AG04450 (cell line): ENCODE results near the gene ZFYVE28. TPM values are rescaled to one million over a fixed set of nuclear protein-coding genes. Genes with fewer than 3 reads are reported as not detected.

Experiments used
- CTCF ChIA-PET: fragments of 300-600, 350-600 bp; formaldehyde crosslinking; extraction: SDS; loops from one replicate; lab custom pipeline; 2022; ENCODE audit warnings: antibody characterized with exemption, inconsistent platforms; lab: Charles Lee
- POLR2A ChIA-PET: fragments of 350-600 bp; formaldehyde crosslinking; extraction: SDS; loops from one replicate; lab custom pipeline; 2021; ENCODE audit warnings: antibody characterized with exemption, inconsistent platforms; lab: Yijun Ruan, JAX
- DNase-seq: peaks from one replicate; pipeline ENCODE4 v3.0.0-alpha.2; 2011; ENCODE audit warnings: low read depth, low spot score
- H3K27ac ChIP-seq: one replicate; pipeline ENCODE4 v1.5.1; 2012; ENCODE audit warnings: low read depth, low read length, control low read depth
- H3K27me3 ChIP-seq: one replicate; pipeline ENCODE4 v1.6.0; 2012; ENCODE audit warnings: low read length; ENCODE audit not compliant: control insufficient read depth, insufficient read depth
- H3K4me3 ChIP-seq: 2 replicates; pipeline ENCODE4 v1.5.1; 2011; ENCODE audit warnings: mild to moderate bottlenecking, low read depth, low read length, control low read depth
- H3K9me3 ChIP-seq: 2 replicates; pipeline ENCODE4 v1.5.1; 2012; ENCODE audit warnings: low read length; ENCODE audit not compliant: control insufficient read depth, insufficient read depth
- polyA plus RNA-seq: library from polyadenylated mRNA; depleted of rRNA; stranded (reverse); fragments of >200 nt; gene quantifications from 2 replicates; pipeline ENCODE4 v1.2.3, GENCODE V29; 2011
- TF ChIP-seq, protein P1 (sequence below): IDR thresholded peaks from 2 replicates; pipeline ENCODE4 v1.5.1; 2011; ENCODE audit warnings: low read depth, low read length, control low read depth, inconsistent platforms

The ZFYVE28 gene
- polyA plus RNA-seq, 1 experiment, result 2.2 TPM

DNA sequence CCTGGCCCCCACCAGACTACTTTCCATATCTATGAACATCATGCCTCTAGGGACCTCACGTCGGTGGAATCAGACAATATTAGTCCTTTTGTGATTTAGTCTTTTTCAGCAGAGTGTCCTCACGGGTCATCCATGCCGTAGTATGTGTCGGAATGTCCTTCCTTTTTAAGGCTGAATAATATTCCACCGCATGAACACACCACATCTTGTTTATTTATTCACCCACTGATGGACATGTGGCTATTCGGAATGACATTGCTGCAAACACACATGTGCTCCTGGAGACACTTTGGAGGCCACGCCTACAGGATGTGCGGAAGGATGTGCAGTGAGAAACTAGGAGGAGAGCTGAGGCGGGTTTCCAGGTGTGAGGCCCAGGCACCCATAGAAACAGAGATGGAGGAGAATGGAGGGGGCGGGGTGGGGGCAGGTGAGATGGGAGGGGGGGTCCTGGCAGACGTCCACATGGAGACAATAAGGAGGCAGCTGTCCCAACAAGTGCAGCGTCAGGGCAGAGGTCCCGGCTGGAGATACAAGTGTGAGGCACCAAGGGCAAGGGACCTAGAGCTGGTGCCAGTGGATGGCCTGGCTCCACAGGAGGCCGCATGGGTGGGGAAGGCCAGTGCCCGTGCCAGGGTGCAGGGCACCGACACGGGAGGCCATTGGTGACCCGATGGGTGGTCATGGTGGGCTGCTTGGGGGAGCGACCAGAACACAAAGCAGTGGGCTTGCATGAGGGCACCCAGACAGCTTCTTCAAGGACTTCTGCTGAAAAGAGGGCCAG is 20.7 kb downstream of the ZFYVE28 start:
- Histone ChIP-seq H3K9me3 (no peaks in the 10 kb centered on the region; the same call in 1 of the 2 replicates), H3K27me3 (peaks cover 37% of the 10 kb centered on the region), H3K4me3 (no peak overlapping the region), H3K27ac (no peak overlapping the region)
- TF ChIP-seq, protein P1, sequence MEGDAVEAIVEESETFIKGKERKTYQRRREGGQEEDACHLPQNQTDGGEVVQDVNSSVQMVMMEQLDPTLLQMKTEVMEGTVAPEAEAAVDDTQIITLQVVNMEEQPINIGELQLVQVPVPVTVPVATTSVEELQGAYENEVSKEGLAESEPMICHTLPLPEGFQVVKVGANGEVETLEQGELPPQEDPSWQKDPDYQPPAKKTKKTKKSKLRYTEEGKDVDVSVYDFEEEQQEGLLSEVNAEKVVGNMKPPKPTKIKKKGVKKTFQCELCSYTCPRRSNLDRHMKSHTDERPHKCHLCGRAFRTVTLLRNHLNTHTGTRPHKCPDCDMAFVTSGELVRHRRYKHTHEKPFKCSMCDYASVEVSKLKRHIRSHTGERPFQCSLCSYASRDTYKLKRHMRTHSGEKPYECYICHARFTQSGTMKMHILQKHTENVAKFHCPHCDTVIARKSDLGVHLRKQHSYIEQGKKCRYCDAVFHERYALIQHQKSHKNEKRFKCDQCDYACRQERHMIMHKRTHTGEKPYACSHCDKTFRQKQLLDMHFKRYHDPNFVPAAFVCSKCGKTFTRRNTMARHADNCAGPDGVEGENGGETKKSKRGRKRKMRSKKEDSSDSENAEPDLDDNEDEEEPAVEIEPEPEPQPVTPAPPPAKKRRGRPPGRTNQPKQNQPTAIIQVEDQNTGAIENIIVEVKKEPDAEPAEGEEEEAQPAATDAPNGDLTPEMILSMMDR, result no peak
- no peak for DNase-seq
- CTCF ChIA-PET, result no interaction called here
- POLR2A ChIA-PET, result no interaction called here

DNA sequence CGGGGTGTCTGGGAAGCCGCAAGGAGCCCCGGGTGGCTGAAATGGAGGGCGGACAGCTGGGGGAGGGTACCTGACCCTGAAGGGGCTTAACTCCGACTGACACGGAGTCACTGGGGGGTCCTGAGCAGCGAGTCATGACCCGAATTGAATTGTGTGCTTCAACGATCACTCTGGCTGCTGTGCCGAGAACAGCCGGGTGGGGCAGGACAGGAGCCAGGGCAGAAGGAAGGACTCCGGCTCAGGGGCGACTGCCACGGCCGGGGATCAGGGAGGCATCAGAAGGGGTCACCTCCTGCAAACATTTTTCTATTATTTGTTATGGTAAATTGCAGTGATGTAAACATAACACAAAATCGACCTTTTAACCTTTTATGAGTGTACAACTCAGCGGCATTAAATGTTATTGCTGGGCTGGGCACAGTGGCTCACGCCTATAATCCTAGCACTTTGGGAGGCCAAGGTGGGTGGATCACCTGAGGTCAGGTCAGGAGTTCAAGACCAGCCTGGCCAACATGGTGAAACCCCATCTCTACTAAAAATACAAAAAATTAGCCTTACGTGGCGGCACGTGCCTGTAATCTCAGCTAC is 21.6 kb downstream of the ZFYVE28 start:
- Histone ChIP-seq H3K9me3 (no peaks in the 10 kb centered on the region; the same call in 1 of the 2 replicates), H3K27ac (no peak overlapping the region), H3K4me3 (no peak overlapping the region), H3K27me3 (peaks cover 39% of the 10 kb centered on the region)
- no peak for DNase-seq
- ChIA-PET CTCF (interaction anchor here (0.5 kb wide), 1 partner anchor 8 kb away, joined by 3 read pairs; no protein-coding TSS in a partner anchor), POLR2A (interaction anchor here (0.6 kb wide), 1 partner anchor 322 kb away, joined by 3 read pairs; no protein-coding TSS in a partner anchor)
- TF ChIP-seq, protein P1, result peak; percentile 10; the same call in 1 of the 2 replicates

DNA sequence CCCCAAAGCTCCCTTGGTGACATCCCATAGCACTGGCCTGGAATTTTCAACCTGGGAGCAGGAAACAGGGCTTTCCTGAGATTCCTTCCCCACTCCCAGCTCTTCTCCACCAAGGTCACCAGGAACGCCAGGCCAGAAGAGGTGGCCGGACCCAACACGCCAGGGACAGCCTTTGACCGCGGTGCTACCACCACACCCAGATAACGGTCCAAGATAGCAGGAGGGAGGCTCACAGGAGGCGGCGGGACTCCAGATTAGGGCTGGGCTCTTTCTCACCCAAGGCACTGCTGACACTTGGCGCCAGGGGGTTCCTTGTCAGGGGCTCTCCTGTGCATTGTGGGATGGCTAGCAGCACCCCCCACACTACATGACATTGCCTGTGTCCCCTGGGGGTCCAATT is 22.9 kb downstream of the ZFYVE28 start:
- POLR2A ChIA-PET, result no interaction called here
- H3K27me3 ChIP-seq, result peaks cover 38% of the 10 kb centered on the region
- DNase-seq, result no peak
- H3K4me3 ChIP-seq, result no peak overlapping the region
- H3K27ac ChIP-seq, result no peak overlapping the region
- CTCF ChIA-PET, result no interaction called here
- TF ChIP-seq, protein P1, result no peak
- no peaks in the 10 kb centered on the region; the same call in 1 of the 2 replicates for H3K9me3 ChIP-seq

DNA sequence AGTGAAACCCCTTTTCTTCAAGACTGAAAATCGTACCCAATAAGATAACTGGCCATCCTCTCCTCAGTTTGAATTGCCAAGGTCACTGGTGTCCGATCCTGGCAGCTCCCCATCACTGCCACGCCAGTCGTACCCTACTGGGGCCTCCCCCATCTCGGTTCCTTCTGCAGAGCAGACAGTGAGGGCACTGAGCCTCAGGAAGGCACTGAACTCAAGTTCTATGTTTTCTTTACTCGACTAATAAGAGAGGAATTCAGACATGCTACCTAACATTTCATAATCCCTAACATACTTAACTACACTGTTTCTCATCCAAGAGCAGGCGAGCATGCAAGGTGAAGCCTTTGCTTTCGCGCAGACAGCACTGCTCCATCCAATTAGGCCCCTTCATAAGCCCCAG is 23.4 kb downstream of the ZFYVE28 start:
- TF ChIP-seq, protein P1, result no peak
- no peak for DNase-seq
- CTCF ChIA-PET, result interaction anchor here (0.6 kb wide), 1 partner anchor 69 kb away, joined by 5 read pairs; no protein-coding TSS in a partner anchor

DNA sequence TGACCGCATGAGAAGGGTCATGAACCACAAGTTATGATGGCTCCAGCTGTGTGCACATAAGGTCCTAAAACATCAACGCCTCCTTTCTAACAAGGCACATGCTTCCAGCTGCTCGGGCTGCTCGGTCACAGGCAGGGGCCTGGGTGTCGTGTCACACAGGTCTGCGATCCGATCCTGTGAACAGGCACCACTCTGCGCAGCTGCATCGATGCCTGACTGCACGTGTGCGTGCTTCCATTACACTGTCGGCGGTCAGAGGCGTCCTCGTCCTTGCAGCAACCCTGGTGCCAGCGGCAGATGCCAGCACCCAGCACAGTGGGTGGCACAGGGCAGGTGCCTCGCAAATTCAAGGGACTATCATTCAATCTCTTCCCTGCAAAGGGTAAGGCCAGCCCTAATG is 23.9 kb downstream of the ZFYVE28 start:
- peaks cover 46% of the 10 kb centered on the region for H3K27me3 ChIP-seq
- H3K4me3 ChIP-seq, result no peak overlapping the region
- H3K9me3 ChIP-seq, result no peaks in the 10 kb centered on the region; the same call in 1 of the 2 replicates
- no peak overlapping the region for H3K27ac ChIP-seq
- TF ChIP-seq, protein P1, result no peak
- no peak for DNase-seq
- CTCF ChIA-PET, result interaction anchor here (0.6 kb wide), 1 partner anchor 69 kb away, joined by 5 read pairs; no protein-coding TSS in a partner anchor
- POLR2A ChIA-PET, result no interaction called here

More for the DNA sequence above, 23.4 kb downstream of the ZFYVE28 start:
- Histone ChIP-seq H3K4me3 (no peak overlapping the region), H3K9me3 (no peaks in the 10 kb centered on the region; the same call in 1 of the 2 replicates), H3K27me3 (peaks cover 41% of the 10 kb centered on the region), H3K27ac (no peak overlapping the region)
- POLR2A ChIA-PET, result no interaction called here
